IMR-90 (cell line): ENCODE results near the gene KRTAP9-9. TPM values are rescaled to one million over a fixed set of nuclear protein-coding genes. Genes with fewer than 3 reads are reported as not detected.

Experiments
- ATAC-seq: fragments of 200-7000 bp; cut with Tn5 transposase; 2 replicates; pipeline ENCODE4 v1.9.1; 2020; ENCODE audit warnings: low read depth, mild to moderate bottlenecking, moderate library complexity
- BruUV-seq: library from RNA; stranded (reverse); fragments of 400-500 nt; replicated peaks from 2 replicates; lab custom pipeline; 2021; lab: Mats Ljungman, UMichigan
- CTCF ChIA-PET: fragments of 300-600 bp; formaldehyde crosslinking; extraction: SDS; loops from one replicate; lab custom pipeline; 2021; ENCODE audit warnings: antibody characterized with exemption; lab: Yijun Ruan, JAX
- POLR2A ChIA-PET: fragments of 300-600 bp; sonication (Branson Sonifier 250); formaldehyde crosslinking; loops from one replicate; lab custom pipeline; 2022; ENCODE audit warnings: antibody characterized with exemption; ENCODE audit not compliant: unreplicated experiment; lab: Charles Lee
- DNase-seq: peaks from one replicate; pipeline ENCODE4 v3.0.0; 2013
- H2AFZ ChIP-seq: replicated peaks from 2 replicates; pipeline ENCODE3; 2013; ENCODE audit warnings: low read length, mild to moderate bottlenecking; ENCODE audit not compliant: poor library complexity
- H2AK5ac ChIP-seq: 2 replicates; pipeline ENCODE4 v1.6.1; 2013; ENCODE audit warnings: low read depth, low read length, inconsistent platforms
- H2AK9ac ChIP-seq: replicated peaks from 2 replicates; pipeline ENCODE3; 2013; ENCODE audit warnings: mild to moderate bottlenecking, low read depth, low read length, moderate library complexity; ENCODE audit not compliant: poor library complexity
- H2BK120ac ChIP-seq: 2 replicates; pipeline ENCODE4 v1.6.1; 2013; ENCODE audit warnings: low read depth, low read length, inconsistent platforms
- H2BK15ac ChIP-seq: 3 replicates; pipeline ENCODE4 v1.6.1; 2013; ENCODE audit warnings: low read depth, low read length, inconsistent platforms
- H2BK20ac ChIP-seq: 2 replicates; pipeline ENCODE4 v1.6.1; 2013; ENCODE audit warnings: low read depth, mild to moderate bottlenecking, inconsistent platforms, low read length, moderate library complexity
- H2BK5ac ChIP-seq: 2 replicates; pipeline ENCODE4 v1.6.1; 2013; ENCODE audit warnings: mild to moderate bottlenecking, low read depth, low read length, inconsistent platforms; ENCODE audit not compliant: poor library complexity, severe bottlenecking
- H3K14ac ChIP-seq: replicated peaks from 2 replicates; pipeline ENCODE4 v1.6.1; 2013; ENCODE audit warnings: low read depth, low read length, inconsistent platforms
- H3K18ac ChIP-seq: 2 replicates; pipeline ENCODE4 v1.6.1; 2013; ENCODE audit warnings: low read depth, low read length, control low read depth
- H3K23ac ChIP-seq: 2 replicates; pipeline ENCODE4 v1.6.1; 2013; ENCODE audit warnings: low read depth, low read length, inconsistent platforms
- H3K27ac ChIP-seq: 2 replicates; pipeline ENCODE4 v1.5.1; 2013; ENCODE audit warnings: mild to moderate bottlenecking, control low read depth, low read length; ENCODE audit not compliant: insufficient read depth
- H3K27me3 ChIP-seq: 2 replicates; pipeline ENCODE4 v1.6.1; 2013; ENCODE audit warnings: low read length; ENCODE audit not compliant: control insufficient read depth, insufficient read depth
- H3K36me3 ChIP-seq: 2 replicates; pipeline ENCODE4 v1.6.1; 2013; ENCODE audit warnings: low read length, mixed read lengths; ENCODE audit not compliant: control insufficient read depth, insufficient read depth
- H3K4ac ChIP-seq: 2 replicates; pipeline ENCODE4 v1.6.1; 2013; ENCODE audit warnings: low read depth, low read length, inconsistent platforms
- H3K4me1 ChIP-seq: 2 replicates; pipeline ENCODE4 v1.6.1; 2013; ENCODE audit warnings: low read length, mixed read lengths; ENCODE audit not compliant: control insufficient read depth, insufficient read depth
- H3K4me2 ChIP-seq: 2 replicates; pipeline ENCODE4 v1.6.1; 2013; ENCODE audit warnings: low read depth, mild to moderate bottlenecking, control low read depth, low read length, moderate library complexity
- H3K4me3 ChIP-seq: 2 replicates; pipeline ENCODE4 v1.5.1; 2013; ENCODE audit warnings: low read depth, mild to moderate bottlenecking, control low read depth, low read length, moderate library complexity; ENCODE audit not compliant: insufficient read depth
- H3K56ac ChIP-seq: 2 replicates; pipeline ENCODE4 v1.6.1; 2013; ENCODE audit warnings: low read length, inconsistent platforms; ENCODE audit not compliant: insufficient read depth; ENCODE audit errors: extremely low read depth
- H3K79me1 ChIP-seq, 2 experiments: 2 replicates each; pipeline ENCODE4 v1.6.1; 2013; ENCODE audit warnings: low read length in 2 of 2, inconsistent platforms in 1 of 2, low read depth in 1 of 2
- H3K9ac ChIP-seq: 2 replicates; pipeline ENCODE4 v1.6.1; 2013; ENCODE audit warnings: low read depth, low read length, control low read depth
- H3K9me1 ChIP-seq: 2 replicates; pipeline ENCODE4 v1.6.1; 2013; ENCODE audit warnings: low read length, inconsistent platforms; ENCODE audit not compliant: insufficient read depth
- H3K9me3 ChIP-seq: 2 replicates; pipeline ENCODE4 v1.6.1; 2013; ENCODE audit warnings: low read length; ENCODE audit not compliant: control insufficient read depth, insufficient read depth
- H4K20me1 ChIP-seq: 2 replicates; pipeline ENCODE4 v1.6.1; 2013; ENCODE audit warnings: low read length, inconsistent platforms; ENCODE audit not compliant: insufficient read depth
- H4K5ac ChIP-seq: 2 replicates; pipeline ENCODE4 v1.6.1; 2013; ENCODE audit warnings: mild to moderate bottlenecking, low read depth, low read length, control low read depth
- H4K8ac ChIP-seq, 2 experiments: 2 replicates each; pipeline ENCODE4 v1.6.1; 2013; ENCODE audit warnings: low read depth in 2 of 2, low read length in 2 of 2, control low read depth in 1 of 2, inconsistent platforms in 1 of 2
- H4K91ac ChIP-seq: 2 replicates; pipeline ENCODE4 v1.6.1; 2013; ENCODE audit warnings: low read depth, low read length, inconsistent platforms; ENCODE audit not compliant: insufficient read depth
- CEBPB ChIP-seq: IDR thresholded peaks from 2 replicates; pipeline ENCODE4 v1.6.1; 2012; ENCODE audit warnings: low read depth, low read length, improper control_type of control experiment
- CHD1 ChIP-seq: IDR thresholded peaks from 2 replicates; pipeline ENCODE4 v1.6.1; 2012; ENCODE audit warnings: low read depth, low read length, improper control_type of control experiment
- FOS ChIP-seq: fragments of 150-350 bp; IDR thresholded peaks from 2 replicates; pipeline ENCODE4 v1.6.1; 2016; ENCODE audit warnings: low read depth, low read length
- MAFK ChIP-seq: IDR thresholded peaks from 2 replicates; pipeline ENCODE4 v1.6.1; 2012; ENCODE audit warnings: low read depth, low read length, improper control_type of control experiment
- MAZ ChIP-seq: IDR thresholded peaks from 2 replicates; pipeline ENCODE4 v1.6.1; 2012; ENCODE audit warnings: low read depth, mild to moderate bottlenecking, low read length, improper control_type of control experiment, moderate library complexity, borderline replicate concordance
- MXI1 ChIP-seq: IDR thresholded peaks from 2 replicates; pipeline ENCODE4 v1.6.1; 2012; ENCODE audit warnings: low read depth, mild to moderate bottlenecking, low read length, moderate library complexity, borderline replicate concordance
- NFE2L2 ChIP-seq: fragments of 150-350 bp; IDR thresholded peaks from 2 replicates; pipeline ENCODE4 v1.6.1; 2016; ENCODE audit warnings: low read depth, mild to moderate bottlenecking, low read length
- POLR2A ChIP-seq: IDR thresholded peaks from 2 replicates; pipeline ENCODE4 v1.6.1; 2012; ENCODE audit warnings: mild to moderate bottlenecking, low read depth, low read length
- RFX5 ChIP-seq: IDR thresholded peaks from 2 replicates; pipeline ENCODE4 v1.8.0; 2012; ENCODE audit warnings: low read depth, mild to moderate bottlenecking, low read length, moderate library complexity
- SMC3 ChIP-seq: fragments of 150-350 bp; IDR thresholded peaks from 2 replicates; pipeline ENCODE4 v1.6.1; 2016; ENCODE audit warnings: low read depth, mild to moderate bottlenecking, antibody characterized with exemption, low read length, moderate library complexity
- dilution Hi-C: fragments of 300-500 bp; cut with HindIII; formaldehyde crosslinking; loops from one replicate; pipeline ENCODE4 v1.14.3; 2018; ENCODE audit warnings: low sequenced_read_pairs; ENCODE audit not compliant: unreplicated experiment
- in situ Hi-C: fragments of 300-500 bp; cut with MboI; formaldehyde crosslinking; loops from 3 replicates; pipeline ENCODE4 v1.14.3; 2019; ENCODE audit warnings: low sequenced_read_pairs, inconsistent platforms, mixed read lengths
- intact Hi-C: fragments of 100-400 bp; cut with micrococcal nuclease; formaldehyde crosslinking; loops from 2 replicates; pipeline ENCODE4 v1.10.0; 2022
- polyA plus RNA-seq, 3 experiments: library from polyadenylated mRNA; depleted of rRNA; stranded (reverse); fragments of >200 nt; gene quantifications; 2 replicates each; pipeline ENCODE4 v1.2.3, GENCODE V29; 2012; ENCODE audit warnings: low replicate concordance in 1 of 3
- total RNA-seq: library from RNA; depleted of rRNA; stranded (reverse); fragments of >200 nt; gene quantifications from 2 replicates; pipeline ENCODE4 v1.2.3, GENCODE V29; 2012
- TF ChIP-seq, protein P1 (sequence below): fragments of 150-350 bp; IDR thresholded peaks from 2 replicates; pipeline ENCODE4 v1.6.1; 2017; ENCODE audit warnings: mild to moderate bottlenecking, antibody characterized with exemption, low read length, low read depth

The KRTAP9-9 gene
- total and polyA plus RNA-seq, 2 of the 4 experiments (the other 2 are of a cell fraction), result not detected

DNA sequence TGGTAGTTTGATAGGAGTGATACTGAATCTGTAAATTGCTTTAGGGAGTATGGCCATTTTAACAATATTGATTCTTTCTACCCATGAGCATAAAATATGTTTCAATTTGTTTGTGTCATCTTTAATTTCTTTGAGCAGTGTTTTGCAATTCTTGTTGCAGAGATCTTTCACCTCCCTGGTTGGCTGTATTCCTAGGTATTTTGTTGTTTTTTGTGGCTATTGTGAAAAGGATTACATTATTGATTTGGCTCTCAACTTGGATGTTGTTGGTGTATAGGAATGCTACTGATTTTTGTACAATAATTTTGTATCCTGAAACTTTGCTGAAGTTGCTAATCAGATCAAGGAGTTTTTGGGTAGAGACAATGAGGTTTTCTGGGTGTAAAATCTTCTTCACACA is 3.2 kb downstream of the KRTAP9-9 start:
- POLR2A ChIA-PET, result no interaction called here
- dilution Hi-C loops, result no loop called here

More for the DNA sequence above, 3.2 kb downstream of the KRTAP9-9 start:
- no peak for DNase-seq
- Histone ChIP-seq H3K4me2 (no peak overlapping the region), H2AK9ac (no peak overlapping the region), H4K8ac (no peak overlapping the region), H3K23ac (no peak overlapping the region), H3K56ac (no peak overlapping the region), H3K79me1 (no peaks in the 10 kb centered on the region), H2BK20ac (no peak overlapping the region), H3K27me3 (peaks cover 13% of the 10 kb centered on the region), H2BK15ac (no peak overlapping the region), H3K9me1 (no peaks in the 10 kb centered on the region), H3K4me1 (no peaks in the 10 kb centered on the region), H3K9ac (no peak overlapping the region), H2AFZ (no peak overlapping the region), H3K4me3 (no peak overlapping the region), H3K9me3 (no peaks in the 10 kb centered on the region), H3K18ac (no peak overlapping the region), H3K14ac (no peak overlapping the region), H3K4ac (no peak overlapping the region), H3K27ac (no peak overlapping the region), H4K5ac (no peak overlapping the region), H2BK5ac (no peak overlapping the region), H2BK120ac (no peak overlapping the region), H4K20me1 (no peaks in the 10 kb centered on the region), H4K91ac (no peak overlapping the region), H3K36me3 (no peaks in the 10 kb centered on the region), H2AK5ac (no peak overlapping the region)
- intact Hi-C loops, result no loop called here
- BruUV-seq, result no TSS peak
- TF ChIP-seq, protein P1, sequence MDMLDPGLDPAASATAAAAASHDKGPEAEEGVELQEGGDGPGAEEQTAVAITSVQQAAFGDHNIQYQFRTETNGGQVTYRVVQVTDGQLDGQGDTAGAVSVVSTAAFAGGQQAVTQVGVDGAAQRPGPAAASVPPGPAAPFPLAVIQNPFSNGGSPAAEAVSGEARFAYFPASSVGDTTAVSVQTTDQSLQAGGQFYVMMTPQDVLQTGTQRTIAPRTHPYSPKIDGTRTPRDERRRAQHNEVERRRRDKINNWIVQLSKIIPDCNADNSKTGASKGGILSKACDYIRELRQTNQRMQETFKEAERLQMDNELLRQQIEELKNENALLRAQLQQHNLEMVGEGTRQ, result no peak
- TF ChIP-seq MAFK (no peak), POLR2A (no peak), RFX5 (no peak), CEBPB (no peak), CHD1 (no peak), MXI1 (no peak), FOS (no peak), MAZ (no peak), NFE2L2 (no peak), SMC3 (no peak)
- CTCF ChIA-PET, result no interaction called here
- in situ Hi-C loops, result no loop called here
- ATAC-seq, result no peak
